HepG2 (cell line): ENCODE results near the gene TOB1. TPM values are rescaled to one million over a fixed set of nuclear protein-coding genes. Genes with fewer than 3 reads are reported as not detected.

ENCODE experiments used
- AFF4 ChIP-seq: sonication (generic); formaldehyde crosslinking; IDR thresholded peaks from 2 replicates; pipeline ENCODE4 v1.4.0; 2020; ENCODE audit warnings: missing genetic modification reagents
- BCL3 ChIP-seq: sonication (generic); formaldehyde crosslinking; IDR thresholded peaks from 2 replicates; pipeline ENCODE4 v1.5.1; 2020; ENCODE audit warnings: mild to moderate bottlenecking, missing genetic modification reagents, moderate library complexity
- CBX1 ChIP-seq: IDR thresholded peaks from one replicate; pipeline ENCODE4 v1.6.1; 2016; ENCODE audit warnings: antibody characterized with exemption, low read depth
- DMAP1 ChIP-seq: IDR thresholded peaks from 2 replicates; pipeline ENCODE4 v1.6.1; 2016
- ERF ChIP-seq: IDR thresholded peaks from 2 replicates; pipeline ENCODE4 v1.6.1; 2018; ENCODE audit warnings: missing biosample characterization, missing genetic modification reagents
- FOXO1 ChIP-seq: sonication (generic); formaldehyde crosslinking; IDR thresholded peaks from 2 replicates; pipeline ENCODE4 v1.4.0; 2020; ENCODE audit warnings: missing genetic modification reagents
- HMG20A ChIP-seq: IDR thresholded peaks from 2 replicates; pipeline ENCODE4 v1.6.1; 2016; ENCODE audit warnings: borderline replicate concordance
- KMT2B ChIP-seq: IDR thresholded peaks from 2 replicates; pipeline ENCODE4 v1.6.1; 2016; ENCODE audit warnings: missing genetic modification reagents, missing compliant biosample characterization
- SIX4 ChIP-seq: sonication (generic); formaldehyde crosslinking; IDR thresholded peaks from 2 replicates; pipeline ENCODE4 v1.4.0; 2020; ENCODE audit warnings: missing genetic modification reagents
- TCF7 ChIP-seq: sonication (generic); IDR thresholded peaks from 2 replicates; pipeline ENCODE4 v1.6.1; 2016; ENCODE audit warnings: antibody characterized with exemption, low read depth
- THRA ChIP-seq: sonication (generic); formaldehyde crosslinking; IDR thresholded peaks from 2 replicates; pipeline ENCODE4 v1.4.0; 2020; ENCODE audit warnings: missing genetic modification reagents, borderline replicate concordance
- ZKSCAN5 ChIP-seq: sonication (generic); formaldehyde crosslinking; IDR thresholded peaks from 2 replicates; pipeline ENCODE4 v1.5.1; 2020; ENCODE audit warnings: mild to moderate bottlenecking, missing genetic modification reagents
- ZNF143 ChIP-seq: sonication (generic); formaldehyde crosslinking; IDR thresholded peaks from 2 replicates; pipeline ENCODE4 v1.4.0; 2020; ENCODE audit warnings: missing genetic modification reagents
- ZNF30 ChIP-seq: sonication (generic); formaldehyde crosslinking; IDR thresholded peaks from 2 replicates; pipeline ENCODE4 v1.5.0; 2020; ENCODE audit warnings: mild to moderate bottlenecking, missing genetic modification reagents
- ZNF629 ChIP-seq: sonication (generic); formaldehyde crosslinking; conservative IDR thresholded peaks from 2 replicates; pipeline ENCODE4 v1.5.0; 2020; ENCODE audit warnings: missing genetic modification reagents
- ZNF639 ChIP-seq: conservative IDR thresholded peaks from 2 replicates; pipeline ENCODE4 v1.6.1; 2018; ENCODE audit warnings: missing genetic modification reagents
- ZNF687 ChIP-seq: sonication (generic); formaldehyde crosslinking; IDR thresholded peaks from 2 replicates; pipeline ENCODE4 v1.5.1; 2020; ENCODE audit warnings: mild to moderate bottlenecking, missing genetic modification reagents, moderate library complexity
- ZSCAN9 ChIP-seq: IDR thresholded peaks from 2 replicates; pipeline ENCODE4 v1.6.1; 2016; ENCODE audit warnings: borderline replicate concordance
- polyA plus RNA-seq, 8 experiments: library from polyadenylated mRNA; depleted of rRNA in 3 of 8; stranded (reverse) in 7 of 8; unstranded in 1 of 8; fragments of >200 nt; fragmentation: Illumina TruSeq in 4 of 8; extraction: Trizol in 4 of 8; gene quantifications; 2 replicates each; pipeline versions ENCODE4 v1.2.1 to v1.2.3, GENCODE V29; 2011 to 2016; ENCODE audit warnings: low read depth in 4 of 8, missing spikeins in 1 of 8, mixed read lengths in 1 of 8; ENCODE audit not compliant: insufficient read depth in 1 of 8
- total RNA-seq, 5 experiments: library from RNA; depleted of rRNA; stranded (reverse); fragments of >200 nt; fragmentation: Illumina TruSeq; extraction: Trizol; gene quantifications; 2 replicates each; pipeline ENCODE4 v1.2.3, GENCODE V29; 2016; ENCODE audit warnings: low read depth in 1 of 5

TOB1 gene
- total and polyA plus RNA-seq, 2 of the 13 experiments (the other 11 are each of a cell fraction or from before 2014, with no cell fraction given) = 21.9 to 57.7 TPM

GRCh38 chr17:50890675-50891516 lies 24.7 kb upstream of the TOB1 start (continued):
- TF ChIP-seq THRA (CRISPR knock-in tag) = peak; percentile 85
- TF ChIP-seq SIX4 (CRISPR knock-in tag) = 0 out of 2 replicates have a peak, but pooled peaks have one; percentile 53
- TF ChIP-seq ZNF629 (CRISPR knock-in tag) = peak; percentile 47
- 0 out of 2 replicates have a peak, but pooled peaks have one; percentile 24 for TF ChIP-seq BCL3 (CRISPR knock-in tag)
- TF ChIP-seq ZSCAN9 (CRISPR knock-in tag) = peak; percentile 91
- TF ChIP-seq AFF4 (CRISPR knock-in tag) = no peak
- TF ChIP-seq DMAP1 (CRISPR knock-in tag) = peak; percentile 43; the same call in 1 of the 2 replicates
- TF ChIP-seq ZNF30 (CRISPR knock-in tag) = no peak
- no peak; the same call in 1 of the 2 replicates for TF ChIP-seq ZNF639 (CRISPR knock-in tag)
- TF ChIP-seq ERF (CRISPR knock-in tag) = peak; percentile 89; the same call in 1 of the 2 replicates
- TF ChIP-seq KMT2B (CRISPR knock-in tag) = peak; percentile 26; the same call in 1 of the 2 replicates
- peak; percentile 99 for TF ChIP-seq FOXO1
- TF ChIP-seq ZNF687 (CRISPR knock-in tag) = peak; percentile 67
- peak; percentile 52; the same call in 1 of the 2 replicates for TF ChIP-seq ZNF143 (CRISPR knock-in tag)
- peak; percentile 94 for TF ChIP-seq HMG20A
- peak; percentile 36 for TF ChIP-seq CBX1
- TF ChIP-seq TCF7 = peak; percentile 87
- no peak for TF ChIP-seq ZKSCAN5
